Suprapubic skin (tissue), 4 donors: ENCODE measurements around the gene SLC25A39. TPM values are rescaled to one million over a fixed set of nuclear protein-coding genes. Genes with fewer than 3 reads are reported as not detected.

Source experiments
- DNase-seq, 2 donors: peaks; one replicate each; pipeline ENCODE4 v3.0.0-alpha.2; 2019; ENCODE audit warnings: low spot score in 2 of 2
- H3K27ac ChIP-seq: fragments of 200-600 bp; sonication (generic); one replicate; pipeline ENCODE4 v1.5.1; 2019
- H3K27me3 ChIP-seq: fragments of 200-600 bp; sonication (generic); one replicate; pipeline ENCODE4 v1.5.1; 2019
- H3K36me3 ChIP-seq: fragments of 200-600 bp; sonication (generic); one replicate; pipeline ENCODE4 v1.5.1; 2019
- H3K4me1 ChIP-seq: fragments of 200-600 bp; sonication (generic); one replicate; pipeline ENCODE4 v1.5.1; 2019
- H3K4me3 ChIP-seq: fragments of 200-600 bp; sonication (generic); one replicate; pipeline ENCODE4 v1.5.1; 2019; ENCODE audit warnings: mild to moderate bottlenecking
- H3K9me3 ChIP-seq: fragments of 200-600 bp; sonication (generic); one replicate; pipeline ENCODE4 v1.5.1; 2019
- CTCF ChIP-seq, 2 donors: fragments of 200-600 bp in 1 of 2; fragments of 450-650 bp in 1 of 2; sonication (generic) in 1 of 2; IDR thresholded peaks; one replicate each; pipeline ENCODE4 v1.5.1; 2016 to 2019; ENCODE audit warnings: antibody characterized with exemption in 2 of 2, mild to moderate bottlenecking in 1 of 2, moderate library complexity in 1 of 2
- EP300 ChIP-seq: sonication (generic); formaldehyde crosslinking; IDR thresholded peaks from one replicate; pipeline ENCODE4 v1.6.1; 2017; ENCODE audit warnings: antibody characterized with exemption
- POLR2A ChIP-seq, 2 donors: fragments of 450-650 bp; IDR thresholded peaks; one replicate each; pipeline ENCODE4 v1.6.1; 2017; ENCODE audit warnings: antibody characterized with exemption in 2 of 2, mild to moderate bottlenecking in 2 of 2, moderate library complexity in 2 of 2
- POLR2AphosphoS5 ChIP-seq, 3 donors: sonication (generic); formaldehyde crosslinking; IDR thresholded peaks; one replicate each; pipeline ENCODE4 v1.6.1; 2017; ENCODE audit warnings: antibody characterized with exemption in 3 of 3
- WGBS: methylation state at CpG from one replicate; pipeline ENCODE4 v1.1.5; 2018; 5-methylcytosine and 5-hydroxymethylcytosine counted together
- total RNA-seq, 4 donors: library from RNA; depleted of rRNA; stranded (reverse); fragments of >200 nt; gene quantifications; one replicate each; pipeline ENCODE4 v1.1.0, GENCODE V29; 2016

Gene SLC25A39
- total RNA-seq, 4 donors from 2014 or later: 94.9 to 132 (median 111) TPM

GRCh38 chr17:44273607-44274006 lies 51.0 kb downstream of the SLC25A39 start:
- Histone ChIP-seq H3K27ac (no peak overlapping the region), H3K4me1 (peaks cover 7% of the 10 kb centered on the region), H3K27me3 (no peaks in the 10 kb centered on the region), H3K4me3 (no peak overlapping the region), H3K9me3 (no peaks in the 10 kb centered on the region), H3K36me3 (no peaks in the 10 kb centered on the region)
- TF ChIP-seq POLR2AphosphoS5 (IDR thresholded peaks at IDR 0.05): no peak
- DNase-seq: no peak
- 91% methylated on average over 5 of the region's 5 CpGs for whole genome bisulfite sequencing

GRCh38 chr17:44272954-44273353 lies 51.7 kb downstream of the SLC25A39 start:
- TF ChIP-seq CTCF (IDR thresholded peaks at IDR 0.05): no peak
- no peak for TF ChIP-seq POLR2AphosphoS5 (IDR thresholded peaks at IDR 0.05)
- no peak for TF ChIP-seq POLR2A (IDR thresholded peaks at IDR 0.05)
- WGBS: 77% methylated on average over 6 of the region's 6 CpGs
- H3K36me3 ChIP-seq: no peaks in the 10 kb centered on the region
- no peaks in the 10 kb centered on the region for H3K9me3 ChIP-seq
- H3K27me3 ChIP-seq: no peaks in the 10 kb centered on the region
- no peak overlapping the region for H3K27ac ChIP-seq
- peaks cover 7% of the 10 kb centered on the region for H3K4me1 ChIP-seq
- no peak for DNase-seq
- no peak overlapping the region for H3K4me3 ChIP-seq

- Histone ChIP-seq H3K27ac (no peak overlapping the region), H3K36me3 (no peaks in the 10 kb centered on the region), H3K9me3 (no peaks in the 10 kb centered on the region), H3K4me3 (no peak overlapping the region), H3K27me3 (no peaks in the 10 kb centered on the region), H3K4me1 (peaks cover 7% of the 10 kb centered on the region)
- WGBS: 63% methylated on average over 13 of the region's 13 CpGs
- TF ChIP-seq POLR2AphosphoS5 (IDR thresholded peaks at IDR 0.05) (no peak), POLR2A (IDR thresholded peaks at IDR 0.05) (no peak), EP300 (no peak), CTCF (IDR thresholded peaks at IDR 0.05) (no peak)
- no peak for DNase-seq
Measured at GRCh38 chr17:44272321-44272951, 52.2 kb downstream of the SLC25A39 start.

Other genes with a start within 250 kb of the SLC25A39 start
- gene HDAC5, start 201.2 kb downstream of the SLC25A39 start, total RNA-seq: 100 to 1,000 TPM; 135 to 197 (median 168) TPM
- 1 to 10 TPM; 1.6 to 3.7 (median 2.4) TPM for gene HROB, start 182.9 kb downstream of the SLC25A39 start, total RNA-seq
- not detected for gene ASB16, start 154.1 kb downstream of the SLC25A39 start, total RNA-seq
- 10 to 100 TPM; 31.5 to 48.8 (median 36.1) TPM for gene TMUB2, start 137.9 kb downstream of the SLC25A39 start, total RNA-seq
- 10 to 100 TPM; 44.1 to 75.0 (median 67.3) TPM for gene ATXN7L3, start 124.9 kb downstream of the SLC25A39 start, total RNA-seq
- gene UBTF, start 105.1 kb downstream of the SLC25A39 start, total RNA-seq: 100 to 1,000 TPM in 1 of 4 donors, 10 to 100 TPM in 3; 54.8 to 102 (median 71.8) TPM
- under 1 TPM in 3 of 4 donors, not detected in 1; 0.08 to 0.17 (median 0.10) TPM for gene SLC4A1, start 56.7 kb downstream of the SLC25A39 start, total RNA-seq
- gene RUNDC3A, start 16.2 kb downstream of the SLC25A39 start, total RNA-seq: 10 to 100 TPM; 12.6 to 22.0 (median 14.7) TPM
- 100 to 1,000 TPM; 294 to 451 (median 340) TPM for gene GRN, start 20.5 kb upstream of the SLC25A39 start, total RNA-seq
- gene FAM171A2, start 39.0 kb upstream of the SLC25A39 start, total RNA-seq: 1 to 10 TPM; 1.2 to 2.6 (median 1.5) TPM
- gene ITGA2B, start 64.8 kb upstream of the SLC25A39 start, total RNA-seq: under 1 TPM in 2 of 4 donors, not detected in 2; 0.45 to 0.48 TPM
- 10 to 100 TPM; 31.3 to 63.9 (median 43.4) TPM for gene GPATCH8, start 178.6 kb upstream of the SLC25A39 start, total RNA-seq
- 1 to 10 TPM in 1 of 4 donors, under 1 TPM in 2, not detected in 1; 0.42 to 2.1 (median 0.65) TPM for gene FZD2, start 232.7 kb upstream of the SLC25A39 start, total RNA-seq